Suppressor macrophage treated with lipopolysaccharide for 1 hour (primary cell): ENCODE results near the gene SDR42E1.
"Not testable (repeated sequence)": the region's sequence is repeated elsewhere in the genome, so short reads cannot be mapped to it uniquely, and the experiment has no call there.

Source experiments
- DNase-seq, 3 donors: peaks; one replicate each; pipeline ENCODE4 v3.0.0-alpha.2; 2020 to 2022

SDR42E1 gene

DNA sequence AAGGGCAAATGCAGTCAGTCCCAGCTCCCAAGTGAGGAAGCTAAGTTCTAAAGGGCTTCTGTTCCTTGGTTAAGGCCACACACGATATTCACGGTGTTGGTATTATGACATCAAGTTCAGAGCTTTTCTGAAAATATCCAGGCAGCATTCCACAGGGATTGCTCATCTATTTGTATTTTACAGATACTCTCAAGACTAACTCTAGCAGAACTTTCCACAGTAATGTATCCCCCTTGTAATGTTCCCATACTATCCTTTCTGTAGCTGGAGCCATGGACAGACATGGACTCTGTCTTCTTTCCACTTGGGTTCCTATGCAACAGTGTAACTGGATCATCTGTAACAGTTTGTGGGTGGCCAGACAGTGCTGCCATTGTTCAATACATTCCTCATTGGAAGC is 13.5 kb downstream of the SDR42E1 start:
- DNase-seq, result no peak

DNA sequence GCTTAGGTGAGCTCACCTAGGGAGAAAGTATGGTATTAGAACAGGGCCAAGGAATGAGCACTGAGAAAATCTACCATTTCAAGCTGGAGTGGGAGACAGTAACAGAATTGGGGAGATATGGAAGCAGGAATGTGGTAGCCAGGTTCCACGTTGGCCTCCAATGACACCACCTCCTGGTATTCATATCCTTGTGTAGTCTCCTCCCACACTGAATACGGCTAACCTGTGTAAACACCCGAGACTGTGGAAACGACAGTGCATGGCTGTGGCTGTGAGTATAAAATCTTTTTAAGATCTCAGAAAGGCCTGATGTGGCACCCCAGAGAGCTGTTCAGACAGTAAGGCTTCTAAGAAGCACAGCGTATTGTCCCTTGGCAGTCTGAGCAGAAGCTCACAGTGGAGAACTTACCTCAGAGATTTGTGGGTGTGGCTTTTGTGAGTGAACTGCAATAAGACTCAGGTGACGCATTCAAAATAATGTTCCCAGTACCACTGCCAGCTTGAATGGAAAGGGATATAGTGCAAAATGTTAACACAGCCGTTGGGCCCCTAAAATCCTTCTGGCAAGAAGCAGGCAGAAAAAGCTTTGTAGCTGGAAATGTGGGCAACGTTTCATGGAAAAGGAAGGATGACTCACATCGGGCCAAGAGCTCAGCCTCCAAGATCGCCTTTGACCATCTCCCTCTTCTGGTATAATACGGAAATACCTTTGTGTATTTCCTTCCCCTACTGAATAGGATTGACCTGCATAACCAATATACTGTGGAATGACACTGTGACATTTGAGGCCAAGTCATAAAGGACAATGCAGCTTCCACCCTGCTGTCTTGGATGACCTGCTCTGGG is 14.4 kb downstream of the SDR42E1 start:
- DNase-seq, result peak; percentile 15 to 37 (median 16)

DNA sequence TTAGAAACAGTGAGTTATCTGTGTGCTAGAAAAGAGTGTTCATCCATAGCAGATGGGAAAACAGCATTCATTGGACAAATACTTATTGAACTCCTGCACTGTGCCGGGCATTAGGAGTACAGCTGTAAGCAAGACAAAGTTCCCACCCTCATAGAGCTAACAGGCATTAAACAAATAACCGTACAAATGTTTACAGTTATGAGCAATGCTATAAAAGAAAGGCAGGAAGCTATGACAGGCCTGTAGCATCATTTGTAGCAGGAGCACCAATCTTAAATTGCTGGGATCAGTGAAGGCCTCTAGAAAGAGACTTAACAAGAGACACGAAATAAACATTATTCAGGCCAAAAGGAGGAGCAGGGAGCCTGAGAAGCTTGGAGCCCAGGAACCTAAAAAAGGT is 15.6 kb downstream of the SDR42E1 start:
- no peak for DNase-seq

DNA sequence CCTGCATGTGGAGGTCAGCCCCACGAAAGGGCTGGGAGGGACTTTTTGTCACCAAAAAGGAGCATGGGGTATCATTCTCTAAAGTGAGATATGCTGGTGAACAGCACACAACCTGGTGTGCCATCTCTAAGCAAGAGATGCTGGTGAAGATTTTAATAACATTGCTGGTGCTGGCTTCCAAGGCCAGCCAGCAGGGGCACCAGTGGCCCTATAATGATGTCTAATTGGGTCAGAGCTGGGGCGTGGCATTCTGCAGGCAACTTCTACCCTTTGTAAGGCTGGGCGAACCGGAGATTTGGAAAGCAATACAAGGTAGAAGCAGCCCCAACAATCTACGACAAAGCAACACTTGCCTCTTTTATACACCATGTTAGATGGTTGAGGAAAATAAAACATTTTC is 16.8 kb downstream of the SDR42E1 start:
- no peak for DNase-seq

DNA sequence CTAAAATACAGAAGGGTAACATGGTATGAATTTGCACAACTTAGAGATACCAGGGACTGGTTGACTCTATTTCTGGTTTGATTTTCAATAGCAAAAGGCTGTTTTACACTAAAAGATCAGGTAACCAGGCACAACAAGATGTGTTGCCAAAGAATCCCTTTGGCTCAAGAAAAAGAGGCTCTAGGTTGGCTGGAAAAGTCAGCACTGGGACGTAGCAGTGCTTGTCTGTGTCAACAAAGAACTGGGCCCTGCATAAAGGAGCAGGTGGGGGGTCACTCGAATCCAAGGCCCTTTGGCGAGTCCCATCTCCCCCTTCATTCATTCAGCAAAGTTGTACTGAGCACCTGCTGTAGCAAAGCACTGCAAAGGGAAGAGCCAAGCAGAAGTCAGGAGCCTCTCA is 18.4 kb downstream of the SDR42E1 start:
- no peak for DNase-seq

DNA sequence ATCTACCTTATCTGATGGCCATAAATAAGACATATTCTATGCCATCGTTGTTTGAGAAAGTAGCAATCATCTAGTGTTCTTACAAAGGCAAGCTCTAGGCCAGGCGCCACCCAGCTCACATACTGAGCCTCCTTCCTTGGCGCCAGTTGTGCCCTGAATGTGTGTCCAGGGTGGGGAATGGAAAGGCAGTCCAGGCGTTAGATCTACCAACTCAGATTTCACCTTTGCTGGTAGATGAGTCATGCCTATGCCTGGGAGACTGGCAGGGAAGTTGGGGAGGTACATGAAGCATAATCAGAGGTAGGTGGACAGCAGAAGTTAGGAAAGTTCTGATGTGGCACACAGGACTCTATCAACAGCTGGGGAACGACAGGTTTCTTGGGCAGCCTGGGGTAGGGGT is 23.6 kb downstream of the SDR42E1 start:
- DNase-seq, result no peak

DNA sequence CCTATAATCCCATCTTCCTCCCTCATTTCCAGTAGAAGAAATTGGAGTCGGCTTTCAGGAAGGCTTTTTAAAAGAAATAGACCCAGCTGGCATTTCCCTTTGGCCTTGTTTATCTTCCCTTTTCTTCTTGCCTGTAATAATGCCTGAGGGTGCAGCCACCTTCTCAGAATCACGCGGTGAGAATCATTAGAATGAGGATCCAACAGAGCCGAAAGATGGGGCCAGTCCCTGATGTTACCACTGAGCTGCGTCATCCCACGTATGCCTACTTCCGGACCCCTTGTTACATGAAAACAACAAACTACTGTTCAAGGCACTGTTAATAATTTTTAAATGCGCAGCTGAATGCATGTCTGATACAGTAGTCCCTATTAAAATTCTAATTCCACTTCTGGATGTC is 24.1 kb downstream of the SDR42E1 start:
- no peak for DNase-seq

DNA sequence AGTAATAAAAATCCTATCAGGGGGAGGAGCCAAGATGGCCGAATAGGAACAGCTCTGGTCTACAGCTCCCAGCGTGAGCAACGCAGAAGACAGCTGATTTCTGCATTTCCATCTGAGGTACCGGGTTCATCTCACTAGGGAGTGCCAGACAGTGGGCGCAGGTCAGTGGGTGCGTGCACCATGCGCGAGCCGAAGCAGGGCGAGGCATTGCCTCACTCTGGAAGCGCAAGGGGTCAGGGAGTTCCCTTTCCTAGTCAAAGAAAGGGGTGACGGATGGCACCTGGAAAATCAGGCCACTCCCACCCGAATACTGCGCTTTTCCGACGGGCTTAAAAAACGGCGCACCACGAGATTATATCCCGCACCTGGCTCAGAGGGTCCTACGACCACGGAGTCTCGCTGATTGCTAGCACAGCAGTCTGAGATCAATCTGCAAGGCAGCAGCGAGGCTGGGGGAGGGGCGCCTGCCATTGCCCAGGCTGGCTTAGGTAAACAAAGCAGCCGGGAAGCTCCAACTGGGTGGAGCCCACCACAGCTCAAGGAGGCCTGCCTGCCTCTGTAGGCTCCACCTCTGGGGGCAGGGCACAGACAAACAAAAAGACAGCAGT is 33.8 kb downstream of the SDR42E1 start:
- not testable (repeated sequence) for DNase-seq

DNA sequence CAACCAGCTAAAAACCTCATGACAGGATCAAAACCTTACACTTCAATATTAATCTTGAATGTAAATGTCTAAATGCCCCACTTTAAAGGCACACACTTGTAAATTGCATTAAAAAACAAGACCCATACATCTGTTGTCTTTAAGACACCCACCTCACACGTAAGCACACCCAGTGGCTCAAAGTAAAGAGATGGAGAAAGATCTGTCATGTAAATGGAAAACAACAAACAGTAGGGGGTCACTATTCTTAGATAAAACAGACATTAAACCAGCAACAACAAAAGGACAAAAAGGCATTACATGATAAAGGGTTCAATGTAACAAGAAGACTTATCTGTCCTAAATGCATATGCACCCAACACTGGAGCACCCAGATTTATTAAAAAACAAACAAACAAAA is 35.6 kb downstream of the SDR42E1 start:
- DNase-seq, result no peak

DNA sequence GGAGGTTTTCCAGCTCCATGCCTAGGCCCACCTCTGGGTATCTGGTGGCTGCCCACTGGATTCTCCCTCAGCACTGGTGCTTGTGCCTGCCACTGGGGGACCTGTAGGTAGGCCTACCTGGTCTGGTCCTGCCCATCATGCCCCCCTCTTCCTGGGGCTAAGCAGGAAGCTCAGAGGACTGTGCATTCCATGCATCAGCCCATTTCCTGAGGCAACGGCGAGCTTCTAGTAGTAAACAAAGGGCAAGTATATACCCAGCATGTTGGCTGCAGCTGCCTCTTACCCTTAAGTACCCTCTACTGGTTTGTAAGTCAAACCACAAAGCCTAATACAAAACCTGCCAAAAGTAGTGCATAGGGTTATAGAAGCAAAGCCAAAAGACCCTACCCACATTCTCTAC is 37.5 kb downstream of the SDR42E1 start:
- DNase-seq, result no peak

DNA sequence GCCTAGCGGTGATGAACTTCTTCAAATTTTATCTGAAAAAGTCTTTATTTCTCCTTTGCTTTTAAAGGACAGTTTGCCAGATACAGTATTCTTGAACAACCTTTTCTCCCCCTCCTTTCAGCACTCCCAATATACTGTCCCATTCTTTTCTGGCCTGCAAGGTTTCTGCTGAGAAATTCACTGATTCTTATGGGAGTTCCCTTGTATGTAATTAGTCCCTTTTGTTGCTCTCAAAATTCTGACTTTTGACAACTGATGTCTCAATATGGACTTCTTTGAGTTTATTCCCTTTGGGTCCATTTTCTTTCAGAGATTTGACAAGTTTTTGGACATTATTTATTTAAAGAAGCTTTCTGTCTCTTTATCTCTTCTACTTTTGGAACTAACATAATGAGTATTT is 39.4 kb downstream of the SDR42E1 start:
- DNase-seq, result no peak

DNA sequence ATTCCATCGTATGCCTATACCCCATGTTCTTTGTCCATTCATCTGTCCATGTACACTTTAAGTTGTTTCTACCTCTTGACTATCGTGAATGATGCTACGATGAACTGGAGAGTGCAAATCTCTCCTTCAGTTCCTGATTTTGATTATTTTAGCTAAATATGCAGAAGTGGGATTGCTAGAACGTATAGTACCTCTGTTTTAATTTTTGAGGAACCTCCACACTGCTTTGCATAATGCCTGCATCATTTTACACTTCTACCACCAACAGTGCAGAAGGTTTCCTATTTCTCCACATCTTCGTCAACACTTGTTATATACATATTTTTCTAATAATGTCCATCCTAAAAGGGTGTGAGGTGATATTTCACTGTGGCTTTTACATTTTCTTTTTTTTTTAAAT is 43.9 kb downstream of the SDR42E1 start:
- peak; percentile 10 to 31 (median 26) for DNase-seq

DNA sequence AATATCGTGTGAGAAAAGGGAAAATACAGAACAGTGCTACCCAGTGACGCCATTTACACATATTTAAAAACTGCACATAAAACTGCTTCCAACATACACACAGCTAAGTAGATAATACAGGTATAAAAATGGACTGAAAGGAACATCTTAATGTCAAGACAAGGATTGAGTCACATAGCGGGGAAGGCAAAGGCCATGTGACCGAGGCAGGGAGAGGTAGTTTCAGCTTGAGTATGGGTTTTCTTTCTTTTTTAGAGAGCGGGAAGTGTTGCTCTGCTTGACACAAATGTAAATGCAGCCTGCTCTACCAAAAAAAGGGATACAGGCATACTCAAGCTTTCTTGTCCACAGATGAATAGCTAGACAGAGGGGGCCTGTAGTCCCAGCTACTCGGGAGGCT is 46.5 kb downstream of the SDR42E1 start:
- no peak for DNase-seq

DNA sequence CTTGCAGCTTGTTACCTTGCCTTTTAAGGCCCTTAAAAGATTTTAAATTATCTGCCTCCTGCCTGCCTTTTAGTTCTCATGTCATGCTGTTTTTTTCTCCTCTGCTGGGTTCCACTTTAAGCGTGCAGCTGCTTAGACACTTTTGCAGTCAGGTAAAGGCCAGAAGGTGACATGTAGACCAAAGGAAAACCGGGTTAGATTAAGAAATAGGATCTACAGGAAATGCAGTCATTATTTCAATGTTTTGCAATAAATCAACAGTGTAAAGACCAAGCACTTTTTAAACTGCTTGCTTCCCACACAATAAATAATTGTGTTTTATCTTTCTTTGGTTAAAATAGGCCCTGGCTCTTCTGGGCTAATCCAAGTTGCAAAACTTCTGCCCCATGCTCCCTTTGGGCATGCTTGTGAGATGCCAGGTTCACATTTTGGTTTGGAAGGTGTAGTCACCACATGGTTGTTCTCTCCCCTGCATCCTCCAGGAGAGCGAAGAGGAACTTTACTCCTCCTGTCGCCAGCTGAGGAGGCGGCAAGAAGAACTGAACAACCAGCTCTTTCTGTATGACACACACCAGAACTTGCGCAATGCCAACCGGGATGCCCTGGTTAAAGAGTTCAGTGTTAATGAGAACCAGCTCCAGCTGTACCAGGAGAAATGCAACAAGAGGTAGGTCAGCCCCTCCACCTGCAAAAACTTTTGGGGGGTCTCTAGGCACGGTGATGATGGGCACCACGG is 54.9 kb downstream of the SDR42E1 start:
- peak; percentile 73 to 77 (median 76) for DNase-seq

DNA sequence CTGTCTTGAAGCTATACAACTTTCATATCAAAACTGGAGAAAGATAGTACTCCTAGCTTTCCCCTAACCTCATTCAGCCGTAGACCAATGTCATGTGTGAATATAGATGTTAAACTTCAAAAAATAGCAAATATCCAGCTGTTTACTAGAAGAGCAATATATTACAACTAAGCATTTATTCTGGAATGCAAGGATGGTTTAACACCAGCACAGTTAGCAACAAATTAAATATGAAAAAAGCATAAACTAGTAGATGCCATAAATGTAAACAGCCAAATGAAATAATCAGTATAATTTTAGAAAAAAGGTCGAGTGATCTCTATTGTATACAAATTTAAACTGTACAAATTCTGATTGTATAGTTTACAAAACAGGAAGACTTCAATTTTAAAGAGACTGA is 59.7 kb downstream of the SDR42E1 start:
- no peak for DNase-seq

DNA sequence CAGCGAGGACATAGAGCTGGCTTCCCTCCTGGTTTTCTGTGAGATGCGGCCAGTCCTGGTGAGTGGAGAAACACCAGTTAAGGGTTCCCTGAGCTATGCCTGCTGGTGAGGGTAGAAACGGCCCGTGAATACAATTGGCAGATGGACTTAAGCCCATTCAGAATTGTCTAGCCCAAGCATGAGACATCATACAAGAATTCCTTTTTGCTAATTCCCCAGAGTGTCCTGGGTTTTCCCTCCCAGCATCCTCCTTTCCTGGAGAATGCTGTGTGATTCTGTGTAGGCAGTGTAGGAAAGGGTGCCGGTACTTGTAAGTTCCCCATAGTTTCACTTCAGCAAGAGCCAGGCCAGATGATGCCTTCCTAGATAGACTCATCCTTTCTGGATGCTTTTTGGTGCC is 65.1 kb downstream of the SDR42E1 start:
- DNase-seq, result no peak

DNA sequence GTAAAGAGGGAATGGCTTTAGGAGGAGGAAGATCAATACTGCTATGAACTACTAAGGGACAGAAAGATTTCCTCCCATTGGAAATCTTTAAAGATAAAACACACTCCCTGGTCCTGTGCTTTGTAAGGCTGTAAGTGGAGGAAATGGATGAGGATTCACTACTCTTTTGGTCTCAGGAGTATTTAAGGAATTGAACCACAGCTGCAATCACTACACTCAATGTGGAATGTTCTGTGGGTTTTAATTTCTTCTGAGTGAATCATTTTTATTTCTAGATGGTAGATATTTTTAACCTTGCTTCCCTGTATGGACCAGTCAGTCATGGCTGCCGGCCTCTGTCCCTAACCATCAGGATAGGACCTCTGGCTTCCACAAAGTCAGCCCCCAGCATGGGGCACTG is 65.6 kb downstream of the SDR42E1 start:
- no peak for DNase-seq

DNA sequence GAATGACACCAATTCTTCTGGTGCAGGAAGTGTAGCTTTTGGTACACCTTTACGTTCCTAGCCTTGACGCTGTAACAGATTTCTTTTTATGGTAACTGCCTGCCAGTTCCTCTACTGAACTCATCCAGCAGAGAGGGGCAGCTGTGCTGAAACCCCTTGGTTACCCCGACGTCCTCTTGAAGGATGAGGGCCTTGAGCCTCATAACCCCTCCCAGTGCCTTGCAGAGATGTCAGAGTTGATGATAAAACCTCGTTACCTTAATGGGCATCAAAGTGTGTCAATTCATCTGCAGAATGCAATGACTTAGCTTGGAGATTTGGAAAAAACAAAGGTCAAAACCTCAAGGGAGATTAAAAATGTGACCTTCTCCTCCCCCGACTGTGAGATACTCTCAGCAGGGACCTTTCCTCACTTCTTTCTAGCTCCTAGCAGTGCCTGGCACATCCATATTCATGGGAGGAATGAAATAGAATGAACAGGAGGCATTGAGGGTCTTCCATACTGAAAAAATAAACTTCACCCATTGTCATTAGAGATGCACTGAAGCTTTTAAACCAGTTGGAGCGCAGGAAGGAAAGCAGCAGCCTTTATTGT is 69.2 kb downstream of the SDR42E1 start:
- DNase-seq, result no peak

DNA sequence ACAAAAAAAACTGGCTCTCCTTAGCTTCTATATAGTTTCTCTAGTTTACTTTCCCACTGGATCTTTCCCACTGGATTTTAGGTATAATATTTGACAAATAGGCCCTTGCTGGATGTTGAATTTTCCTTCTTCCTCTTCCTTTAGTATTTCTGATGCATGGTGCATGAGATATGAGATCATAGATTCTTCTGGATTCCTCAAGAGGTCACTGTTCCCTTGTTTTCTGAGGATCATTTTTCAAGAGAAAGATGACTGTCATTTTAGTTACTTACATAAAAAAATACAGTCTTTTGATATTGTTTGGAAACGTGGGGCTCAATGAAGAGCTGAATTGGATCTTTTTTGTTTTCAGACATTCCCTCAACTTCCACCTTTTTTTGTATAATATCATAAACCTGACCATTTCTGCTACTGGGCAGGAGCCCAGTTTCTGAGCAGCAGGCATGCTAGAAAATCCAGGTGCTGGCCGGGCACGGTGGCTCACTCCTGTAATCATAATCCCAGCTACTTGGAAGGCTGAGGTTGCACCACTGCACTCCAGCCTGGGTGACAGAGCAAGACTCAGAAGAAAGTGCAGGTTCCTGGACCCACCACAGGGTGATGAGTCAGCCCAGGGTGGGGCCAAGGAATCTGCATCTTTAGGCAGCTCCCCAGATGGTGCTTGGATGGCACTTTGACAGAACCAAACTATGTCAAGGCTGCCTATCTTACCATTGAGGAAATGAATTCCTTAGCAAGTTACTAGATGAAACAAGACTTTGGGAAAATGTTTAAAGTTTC is 70.3 kb downstream of the SDR42E1 start:
- peak; percentile 44 to 62 (median 57) for DNase-seq

DNA sequence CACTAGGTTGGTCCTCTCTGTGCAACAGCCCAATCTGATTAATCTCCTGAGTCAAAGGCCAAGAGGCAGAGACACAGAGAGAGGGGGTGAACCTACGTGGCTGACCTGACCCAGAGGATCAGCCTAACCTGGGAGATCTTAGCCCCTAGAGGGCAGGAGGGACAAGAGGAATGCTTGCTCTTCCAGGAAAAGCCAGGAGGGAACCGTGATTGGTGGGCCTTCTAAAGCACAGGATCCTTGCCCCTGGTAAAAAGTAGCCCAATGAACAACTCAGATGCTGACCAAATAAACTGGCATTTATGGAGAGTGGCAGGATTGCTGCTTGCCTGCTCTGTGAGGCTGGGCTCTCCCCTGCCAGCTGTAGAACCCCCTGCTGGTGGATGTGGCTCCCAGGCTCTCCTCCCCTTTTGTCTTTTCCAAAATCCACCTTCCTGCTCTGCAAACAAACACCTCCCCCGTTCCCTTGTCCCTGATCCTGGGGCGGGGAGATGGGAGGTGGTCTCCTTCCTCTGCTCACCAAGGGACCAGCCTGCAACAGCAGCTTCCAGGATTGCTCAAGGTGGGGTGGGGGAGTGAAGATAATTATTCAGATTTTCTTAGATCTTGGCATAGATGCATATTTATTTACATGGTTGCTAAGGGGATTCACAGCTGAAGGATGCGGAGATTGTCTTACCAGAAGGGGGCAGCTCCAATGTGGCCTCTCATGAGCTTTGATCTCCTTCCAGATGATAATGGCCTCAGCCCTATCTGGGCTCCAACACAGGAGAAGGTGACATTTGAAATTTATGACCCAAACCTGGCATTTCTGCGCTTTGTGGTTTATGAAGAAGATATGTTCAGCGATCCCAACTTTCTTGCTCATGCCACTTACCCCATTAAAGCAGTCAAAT is 71.9 kb downstream of the SDR42E1 start:
- no peak for DNase-seq
